Measurements from ENCODE around the gene TAGLN3.

The TAGLN3 gene

DNA sequence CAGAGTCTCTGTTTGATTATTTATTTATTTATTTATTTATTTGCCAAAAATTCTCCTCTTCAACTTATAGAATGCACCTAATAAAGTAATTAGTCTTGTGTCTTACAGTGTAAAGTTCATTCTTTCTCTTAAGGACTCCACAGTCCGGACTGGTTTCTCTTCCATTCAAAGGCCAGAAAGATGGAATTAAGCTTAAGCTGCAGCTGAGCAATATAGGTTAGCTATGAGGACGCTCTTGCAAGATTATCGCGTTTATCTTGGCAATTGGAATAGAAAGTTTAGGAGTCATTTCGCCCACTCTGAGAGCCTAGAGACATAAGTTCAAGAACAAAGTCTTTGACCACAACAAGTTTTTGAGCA lies 15.0 kb downstream of the TAGLN3 start:
- FAIRE-seq (peak; percentile 23), DNase-seq (ENCODE audit: insufficient read length, low spot score) (no peak)
- TF ChIP-seq POLR2AphosphoS5 (IDR thresholded peaks at IDR 0.05; ENCODE audit: low read depth, low read length) (no peak), TAF1 (IDR thresholded peaks at IDR 0.05; ENCODE audit: low read depth, low read length) (no peak), POLR2A (IDR thresholded peaks at IDR 0.05; ENCODE audit: low read depth, low read length) (no peak), SPI1 (IDR thresholded peaks at IDR 0.05; ENCODE audit: low read depth, low read length) (no peak), POU2F2 (IDR thresholded peaks at IDR 0.05; ENCODE audit: low read depth, low read length) (no peak), PAX5 (IDR thresholded peaks at IDR 0.05; ENCODE audit: insufficient read depth, low read length, severe bottlenecking) (no peak)

DNA sequence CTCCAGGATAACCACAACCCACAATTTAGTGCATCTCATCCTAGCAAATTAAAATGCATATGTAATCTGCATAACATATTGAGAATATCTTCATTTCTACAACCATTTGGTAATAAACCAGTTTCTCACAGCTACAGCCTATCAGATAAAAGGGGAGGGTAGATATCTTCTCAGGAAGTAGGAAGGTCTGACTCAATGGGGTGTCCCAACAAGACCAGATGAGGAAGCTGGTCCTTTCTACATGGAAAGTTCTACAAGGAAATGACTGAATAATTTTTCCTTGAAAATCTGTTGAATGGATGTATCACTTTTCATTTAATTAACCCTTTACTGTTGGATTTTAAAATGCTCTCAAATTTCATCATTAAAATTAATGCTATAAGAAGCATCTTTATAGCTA lies 18.4 kb downstream of the TAGLN3 start:
- FAIRE-seq (no peak), DNase-seq (ENCODE audit: insufficient read length, low spot score) (no peak)
- TF ChIP-seq POU2F2 (IDR thresholded peaks at IDR 0.05; ENCODE audit: low read depth, low read length) (no peak), SPI1 (IDR thresholded peaks at IDR 0.05; ENCODE audit: low read depth, low read length) (no peak), PAX5 (IDR thresholded peaks at IDR 0.05; ENCODE audit: insufficient read depth, low read length, severe bottlenecking) (no peak), TAF1 (IDR thresholded peaks at IDR 0.05; ENCODE audit: low read depth, low read length) (no peak), POLR2A (IDR thresholded peaks at IDR 0.05; ENCODE audit: low read depth, low read length) (no peak), POLR2AphosphoS5 (IDR thresholded peaks at IDR 0.05; ENCODE audit: low read depth, low read length) (no peak)

DNA sequence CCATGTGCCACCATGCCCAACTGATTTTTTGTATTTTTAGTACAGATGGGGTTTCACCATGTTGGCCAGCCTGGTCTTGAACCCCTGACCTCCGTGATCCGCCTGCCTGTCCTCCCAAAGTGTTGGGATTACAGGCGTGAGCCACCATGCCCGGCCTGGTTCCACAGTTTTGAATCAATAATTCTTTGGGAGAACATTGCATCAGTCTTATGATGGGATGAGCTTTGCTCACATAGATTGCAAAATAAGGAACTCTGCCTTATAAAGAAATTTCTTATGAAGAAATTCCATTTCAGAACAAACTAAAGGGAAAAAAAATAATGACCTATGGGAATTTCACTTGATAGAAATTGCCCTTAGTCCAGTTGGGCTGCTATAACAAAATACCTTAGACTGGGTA lies 20.0 kb downstream of the TAGLN3 start:
- no peak for FAIRE-seq
- TF ChIP-seq POU2F2 (IDR thresholded peaks at IDR 0.05; ENCODE audit: low read depth, low read length) (no peak), TAF1 (IDR thresholded peaks at IDR 0.05; ENCODE audit: low read depth, low read length) (no peak)
- DNase-seq (ENCODE audit: insufficient read length, low spot score) = no peak

DNA sequence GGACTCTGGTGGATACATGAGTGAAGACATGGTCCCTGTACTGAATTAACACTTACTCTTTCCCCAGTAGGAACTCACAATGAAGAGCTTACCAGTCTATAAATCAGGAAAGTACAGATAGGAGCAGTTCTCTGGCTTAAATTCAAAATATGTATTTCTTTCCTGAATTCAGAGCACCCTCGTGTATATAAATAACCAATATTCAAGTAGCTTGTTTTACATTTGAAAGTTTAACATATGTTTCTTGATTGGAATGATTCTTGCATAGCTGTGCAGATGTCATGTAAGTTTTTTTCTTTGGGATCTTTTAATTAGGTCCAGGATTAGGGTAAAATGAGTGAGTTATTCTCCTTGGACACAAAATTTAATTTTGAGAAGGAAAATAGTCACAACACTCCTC lies 21.0 kb downstream of the TAGLN3 start:
- no peak for FAIRE-seq
- TF ChIP-seq SPI1 (IDR thresholded peaks at IDR 0.05; ENCODE audit: low read depth, low read length) = no peak
- TF ChIP-seq POU2F2 (IDR thresholded peaks at IDR 0.05; ENCODE audit: low read depth, low read length) = no peak
- TF ChIP-seq PAX5 (IDR thresholded peaks at IDR 0.05; ENCODE audit: insufficient read depth, low read length, severe bottlenecking) = no peak
- TF ChIP-seq POLR2A (IDR thresholded peaks at IDR 0.05; ENCODE audit: low read depth, low read length) = no peak
- no peak for TF ChIP-seq POLR2AphosphoS5 (IDR thresholded peaks at IDR 0.05; ENCODE audit: low read depth, low read length)
- TF ChIP-seq TAF1 (IDR thresholded peaks at IDR 0.05; ENCODE audit: low read depth, low read length) = no peak

DNA sequence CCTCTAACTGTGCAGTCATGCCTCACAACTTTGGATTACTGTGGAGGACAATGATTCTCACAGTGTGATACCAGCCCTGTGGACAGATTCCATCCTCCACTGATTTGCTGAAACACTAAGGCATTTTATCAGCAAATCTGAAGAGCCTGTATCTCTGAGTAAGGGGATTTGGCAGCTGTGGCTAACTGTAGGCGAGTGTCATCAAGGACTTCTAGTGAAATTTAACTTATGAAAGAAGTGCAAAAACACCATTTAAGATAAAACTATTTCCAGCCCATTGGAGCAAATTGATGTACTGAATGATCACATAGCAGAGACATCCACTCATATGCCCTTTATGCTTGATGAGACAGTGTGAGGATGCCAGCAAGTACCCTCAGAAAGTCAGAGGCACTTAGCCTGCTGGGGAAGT lies 22.0 kb downstream of the TAGLN3 start:
- DNase-seq (ENCODE audit: insufficient read length, low spot score) = no peak
- TF ChIP-seq SPI1 (IDR thresholded peaks at IDR 0.05; ENCODE audit: low read depth, low read length) (no peak), POU2F2 (IDR thresholded peaks at IDR 0.05; ENCODE audit: low read depth, low read length) (no peak), PAX5 (IDR thresholded peaks at IDR 0.05; ENCODE audit: insufficient read depth, low read length, severe bottlenecking) (no peak), POLR2AphosphoS5 (IDR thresholded peaks at IDR 0.05; ENCODE audit: low read depth, low read length) (no peak), POLR2A (IDR thresholded peaks at IDR 0.05; ENCODE audit: low read depth, low read length) (no peak)
- no peak for FAIRE-seq

More for the DNA sequence above, 21.0 kb downstream of the TAGLN3 start:
- no peak for DNase-seq (ENCODE audit: insufficient read length, low spot score)

DNA sequence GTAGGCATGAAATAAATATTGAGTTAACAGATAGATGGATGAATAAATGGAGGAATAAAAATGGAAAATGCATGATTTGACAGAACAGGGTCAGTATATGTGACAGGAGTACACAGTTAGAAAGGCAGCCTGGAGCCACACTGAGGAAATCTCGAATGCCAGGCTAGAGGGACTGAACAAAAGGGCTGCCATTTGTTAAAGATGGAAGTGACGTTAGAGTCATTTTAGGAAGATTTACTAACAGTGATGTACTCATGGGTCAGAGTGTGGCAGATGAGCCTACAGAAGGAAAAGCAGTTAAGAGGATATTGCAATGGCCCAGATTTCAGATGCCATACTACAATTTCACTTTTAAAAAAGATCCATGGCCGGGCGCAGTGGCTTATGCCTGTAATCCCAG lies 28.4 kb downstream of the TAGLN3 start:
- DNase-seq (ENCODE audit: insufficient read length, low spot score) (no peak), FAIRE-seq (no peak)
- TF ChIP-seq TAF1 (IDR thresholded peaks at IDR 0.05; ENCODE audit: low read depth, low read length) (no peak), POU2F2 (IDR thresholded peaks at IDR 0.05; ENCODE audit: low read depth, low read length) (no peak), POLR2AphosphoS5 (IDR thresholded peaks at IDR 0.05; ENCODE audit: low read depth, low read length) (no peak), POLR2A (IDR thresholded peaks at IDR 0.05; ENCODE audit: low read depth, low read length) (no peak), SPI1 (IDR thresholded peaks at IDR 0.05; ENCODE audit: low read depth, low read length) (no peak), PAX5 (IDR thresholded peaks at IDR 0.05; ENCODE audit: insufficient read depth, low read length, severe bottlenecking) (no peak)

DNA sequence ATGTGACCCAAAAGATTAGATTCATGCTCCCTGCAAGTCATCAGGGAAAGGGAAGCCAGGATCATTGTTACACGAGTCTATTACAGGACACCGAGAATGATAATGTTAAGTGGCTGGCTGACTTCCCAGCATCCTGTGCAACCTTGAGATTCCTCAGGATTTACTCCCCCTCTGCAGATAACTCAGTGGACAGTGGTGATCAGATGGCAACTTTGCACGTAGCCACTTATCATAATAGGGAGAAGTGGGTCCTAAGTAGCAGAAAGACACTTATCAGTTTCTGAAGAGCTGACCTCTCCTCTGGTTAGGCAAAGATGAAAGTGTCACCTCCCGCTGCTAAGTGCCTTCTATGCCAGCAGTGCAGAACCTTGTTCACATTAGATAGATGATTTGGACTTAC lies 29.1 kb downstream of the TAGLN3 start:
- FAIRE-seq (no peak), DNase-seq (ENCODE audit: insufficient read length, low spot score) (no peak)
- TF ChIP-seq POLR2A (IDR thresholded peaks at IDR 0.05; ENCODE audit: low read depth, low read length) (no peak), POLR2AphosphoS5 (IDR thresholded peaks at IDR 0.05; ENCODE audit: low read depth, low read length) (no peak), POU2F2 (IDR thresholded peaks at IDR 0.05; ENCODE audit: low read depth, low read length) (no peak), PAX5 (IDR thresholded peaks at IDR 0.05; ENCODE audit: insufficient read depth, low read length, severe bottlenecking) (no peak), TAF1 (IDR thresholded peaks at IDR 0.05; ENCODE audit: low read depth, low read length) (no peak), SPI1 (IDR thresholded peaks at IDR 0.05; ENCODE audit: low read depth, low read length) (no peak)

DNA sequence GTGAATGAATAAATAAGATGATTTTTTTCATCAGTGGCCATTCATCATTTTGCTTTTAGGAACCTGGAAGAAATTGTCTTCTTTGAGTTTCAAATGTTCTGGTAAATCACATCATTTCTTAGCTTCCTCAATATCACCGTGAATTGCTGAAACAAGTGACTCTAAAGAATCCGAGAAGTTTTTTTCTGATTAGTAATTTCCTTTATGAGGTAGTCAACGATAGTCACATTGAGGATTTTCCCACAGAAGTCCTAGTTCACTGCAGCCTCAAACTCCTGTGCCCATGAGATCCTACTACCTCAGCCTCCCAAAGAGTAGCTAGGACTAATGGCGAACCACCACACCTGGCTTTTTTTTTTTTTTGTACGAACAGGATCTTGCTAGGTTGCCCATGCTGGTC lies 32.2 kb downstream of the TAGLN3 start:
- DNase-seq (ENCODE audit: insufficient read length, low spot score) (no peak), FAIRE-seq (no peak)
- no peak for TF ChIP-seq POU2F2 (IDR thresholded peaks at IDR 0.05; ENCODE audit: low read depth, low read length)
- no peak for TF ChIP-seq SPI1 (IDR thresholded peaks at IDR 0.05; ENCODE audit: low read depth, low read length)
- no peak for TF ChIP-seq POLR2A (IDR thresholded peaks at IDR 0.05; ENCODE audit: low read depth, low read length)
- no peak for TF ChIP-seq POLR2AphosphoS5 (IDR thresholded peaks at IDR 0.05; ENCODE audit: low read depth, low read length)
- TF ChIP-seq TAF1 (IDR thresholded peaks at IDR 0.05; ENCODE audit: low read depth, low read length) = no peak
- no peak for TF ChIP-seq PAX5 (IDR thresholded peaks at IDR 0.05; ENCODE audit: insufficient read depth, low read length, severe bottlenecking)

DNA sequence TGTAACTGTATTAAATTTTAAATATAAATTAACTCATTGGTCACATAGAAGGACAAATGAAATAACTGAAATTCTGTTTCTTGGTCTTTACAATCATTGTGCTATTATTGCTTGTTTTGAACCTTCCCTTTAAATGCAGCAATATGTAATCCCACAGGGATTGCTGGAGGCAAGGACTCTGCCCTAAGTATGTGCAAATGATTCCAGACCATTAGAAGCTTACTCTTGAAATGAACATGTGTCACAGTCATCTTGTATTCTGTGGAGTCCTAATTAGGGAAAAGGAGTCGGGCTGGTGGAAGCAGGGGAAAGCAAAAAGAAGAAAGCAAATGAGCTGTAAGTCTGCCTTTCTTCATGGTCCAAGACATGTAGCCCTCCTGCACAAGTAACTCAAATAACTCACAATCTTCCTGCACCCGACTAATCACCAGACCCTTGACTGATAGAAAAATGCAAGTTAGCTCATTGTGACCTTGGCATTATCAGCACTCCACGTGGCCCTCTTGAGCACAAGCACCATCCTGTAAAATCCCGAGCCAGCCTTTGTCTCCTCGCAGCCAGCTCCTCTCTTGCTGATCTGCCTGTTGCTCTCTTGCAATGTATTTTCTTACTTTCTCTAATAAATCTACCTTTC lies 33.5 kb downstream of the TAGLN3 start:
- no peak for TF ChIP-seq POU2F2 (IDR thresholded peaks at IDR 0.05; ENCODE audit: low read depth, low read length)
- no peak for TF ChIP-seq POLR2A (IDR thresholded peaks at IDR 0.05; ENCODE audit: low read depth, low read length)
- no peak for TF ChIP-seq POLR2AphosphoS5 (IDR thresholded peaks at IDR 0.05; ENCODE audit: low read depth, low read length)
- TF ChIP-seq TAF1 (IDR thresholded peaks at IDR 0.05; ENCODE audit: low read depth, low read length) = no peak
- no peak for DNase-seq (ENCODE audit: insufficient read length, low spot score)
- no peak for FAIRE-seq

DNA sequence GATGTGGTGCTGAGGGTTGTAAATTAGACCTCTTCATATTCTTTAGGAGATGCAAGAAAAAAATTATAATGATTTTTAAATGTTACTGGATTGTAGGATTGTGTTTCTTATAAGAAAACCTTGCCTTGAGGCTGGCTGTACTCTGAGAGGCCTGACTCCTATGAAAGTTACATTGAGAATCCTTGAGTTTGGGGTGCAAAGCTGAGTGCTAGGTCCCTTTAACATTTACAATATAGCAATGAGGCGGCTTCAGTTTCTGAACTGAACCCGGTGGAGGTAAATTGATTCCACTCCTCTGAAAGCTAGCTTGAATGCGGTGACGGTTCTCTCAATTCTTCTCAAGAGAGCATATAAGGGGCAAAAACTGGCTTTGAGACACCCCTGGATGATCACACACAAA lies 35.7 kb downstream of the TAGLN3 start, which contains the start of gene TMPRSS7:
TMPRSS7 (plus strand) TSS at position 301 of the 400 bp plus-strand sequence. CDS start 110 bp downstream, outside the sequence.
- no peak for TF ChIP-seq POU2F2 (IDR thresholded peaks at IDR 0.05; ENCODE audit: low read depth, low read length)
- TF ChIP-seq POLR2A (IDR thresholded peaks at IDR 0.05; ENCODE audit: low read depth, low read length) = no peak
- DNase-seq (ENCODE audit: insufficient read length, low spot score) (no peak), FAIRE-seq (no peak)
